Esophagus squamous epithelium (tissue), 5 donors: ENCODE results near the gene USP37. TPM values are rescaled to one million over a fixed set of nuclear protein-coding genes. Genes with fewer than 3 reads are reported as not detected.

Experiments
- DNase-seq: peaks from one replicate; lab custom pipeline; 2025; lab: John Stamatoyannopoulos, UW
- H3K27ac ChIP-seq, 4 donors: fragments of 200-600 bp; sonication (generic); one replicate each; pipeline ENCODE4 v1.5.1; 2016 to 2019; ENCODE audit warnings: mild to moderate bottlenecking in 1 of 4
- H3K27me3 ChIP-seq, 4 donors: fragments of 200-600 bp; sonication (generic); 1 replicate in 3 of 4; 2 replicates in 1 of 4; pipeline versions ENCODE4 v1.5.1 to v1.6.0; 2017 to 2021; ENCODE audit warnings: antibody characterized with exemption in 1 of 4
- H3K36me3 ChIP-seq, 3 donors: fragments of 200-600 bp; sonication (generic); one replicate each; pipeline ENCODE4 v1.5.1; 2016 to 2019
- H3K4me1 ChIP-seq, 3 donors: fragments of 200-600 bp; sonication (generic); one replicate each; pipeline ENCODE4 v1.5.1; 2017 to 2019
- H3K4me3 ChIP-seq, 4 donors: fragments of 200-600 bp; sonication (generic); 1 replicate in 3 of 4; 2 replicates in 1 of 4; pipeline ENCODE4 v1.5.1; 2016 to 2019; ENCODE audit warnings: mild to moderate bottlenecking in 2 of 4, moderate library complexity in 1 of 4
- H3K9me3 ChIP-seq, 3 donors: fragments of 200-600 bp; sonication (generic); one replicate each; pipeline ENCODE4 v1.5.1; 2016 to 2019
- CTCF ChIP-seq, 6 experiments: fragments of 450-650 bp in 4 of 6; fragments of 200-600 bp in 2 of 6; sonication (generic) in 2 of 6; IDR thresholded peaks; one replicate each; pipeline ENCODE4 v1.5.1; 2016 to 2019; ENCODE audit warnings: antibody characterized with exemption in 6 of 6, mild to moderate bottlenecking in 4 of 6, moderate library complexity in 4 of 6
- POLR2A ChIP-seq, 4 donors: fragments of 450-650 bp; IDR thresholded peaks; one replicate each; pipeline ENCODE4 v1.6.1; 2017; ENCODE audit warnings: antibody characterized with exemption in 4 of 4, mild to moderate bottlenecking in 4 of 4, moderate library complexity in 3 of 4
- WGBS, 2 donors: methylation state at CpG; one replicate each; pipeline ENCODE4 v1.1.5; 2018; 5-methylcytosine and 5-hydroxymethylcytosine counted together
- intact Hi-C: fragments of 100-400 bp; cut with DNase I; formaldehyde crosslinking; loops from one replicate; pipeline ENCODE4 v1.15.0; 2022
- total RNA-seq, 4 donors: library from RNA; depleted of rRNA; stranded (reverse); fragments of >200 nt; gene quantifications; one replicate each; pipeline ENCODE4 v1.1.0, GENCODE V29; 2016
- donor health status: DM: yes; HTN: yes; CAD: no.

USP37 gene
- total RNA-seq, 4 donors from 2014 or later = 6.0 to 10.9 (median 7.8) TPM

GRCh38 chr2:218585541-218585940 lies 17.4 kb upstream of the USP37 start:
- no peak for TF ChIP-seq POLR2A (IDR thresholded peaks at IDR 0.05)
- no peak for TF ChIP-seq CTCF (IDR thresholded peaks at IDR 0.05)
- Histone ChIP-seq H3K36me3 (peaks cover 0 to 98% (median 40%) of the 10 kb centered on the region in 3 donors), H3K27me3 (no peaks in the 10 kb centered on the region), H3K4me1 (peaks cover 0 to 4% (median 0%) of the 10 kb centered on the region in 3 donors), H3K9me3 (no peaks in the 10 kb centered on the region), H3K4me3 (no peak overlapping the region), H3K27ac (no peak overlapping the region)
- intact Hi-C loops = no loop called here
- WGBS, 2 donors = 86 to 88% methylated on average over 1 of the region's 1 CpG
- DNase-seq = no peak

GRCh38 chr2:218583983-218584850 lies 16.1 kb upstream of the USP37 start:
- 89 to 94% methylated on average over 6 of the region's 6 CpGs for WGBS, 2 donors
- H3K36me3 ChIP-seq = peaks cover 0 to 97% (median 27%) of the 10 kb centered on the region in 3 donors

GRCh38 chr2:218582076-218582475 lies 13.9 kb upstream of the USP37 start:
- intact Hi-C loops = no loop called here
- Histone ChIP-seq H3K4me3 (no peak overlapping the region), H3K4me1 (peaks cover 0 to 20% (median 0%) of the 10 kb centered on the region in 3 donors), H3K9me3 (no peaks in the 10 kb centered on the region), H3K27ac (no peak overlapping the region), H3K36me3 (peaks cover 0 to 84% (median 24%) of the 10 kb centered on the region in 3 donors), H3K27me3 (no peaks in the 10 kb centered on the region)
- DNase-seq = no peak
- WGBS, 2 donors = 87 to 88% methylated on average over 7 of the region's 7 CpGs
- TF ChIP-seq POLR2A (IDR thresholded peaks at IDR 0.05) (no peak), CTCF (IDR thresholded peaks at IDR 0.05) (no peak)

More at GRCh38 chr2:218583983-218584850, 16.1 kb upstream of the USP37 start:
- TF ChIP-seq CTCF (IDR thresholded peaks at IDR 0.05) (no peak), POLR2A (IDR thresholded peaks at IDR 0.05) (no peak)
- no peak overlapping the region for H3K27ac ChIP-seq
- H3K4me3 ChIP-seq = no peak overlapping the region
- H3K27me3 ChIP-seq = no peaks in the 10 kb centered on the region
- no peak for DNase-seq
- intact Hi-C loops = no loop called here
- no peaks in the 10 kb centered on the region for H3K9me3 ChIP-seq
- peaks cover 0 to 4% (median 0%) of the 10 kb centered on the region in 3 donors for H3K4me1 ChIP-seq

GRCh38 chr2:218578272-218578877 lies 10.2 kb upstream of the USP37 start:
- H3K36me3 ChIP-seq = peaks cover 0 to 77% (median 4%) of the 10 kb centered on the region in 3 donors
- no peak overlapping the region for H3K4me3 ChIP-seq
- H3K9me3 ChIP-seq = no peaks in the 10 kb centered on the region
- no peak for DNase-seq
- peaks cover 0 to 20% (median 0%) of the 10 kb centered on the region in 3 donors for H3K4me1 ChIP-seq
- intact Hi-C loops = no loop called here
- H3K27ac ChIP-seq = no peak overlapping the region
- TF ChIP-seq POLR2A (IDR thresholded peaks at IDR 0.05) = no peak
- TF ChIP-seq CTCF (IDR thresholded peaks at IDR 0.05) = no peak
- H3K27me3 ChIP-seq = no peaks in the 10 kb centered on the region
- WGBS, 2 donors = 97 to 98% methylated on average over 3 of the region's 3 CpGs
